GM21360 (cell line): Measurements from ENCODE around the gene TRIM26.
"Not testable (repeated sequence)": the region's sequence is repeated elsewhere in the genome, so short reads cannot be mapped to it uniquely, and the experiment has no call there.

Experiments used
- ATAC-seq: cut with Tn5 transposase; IDR thresholded peaks from one replicate; pipeline ENCODE4 v1.9.1; 2021; ENCODE audit warnings: mild to moderate bottlenecking, moderate library complexity; ENCODE audit not compliant: unreplicated experiment

The TRIM26 gene

DNA sequence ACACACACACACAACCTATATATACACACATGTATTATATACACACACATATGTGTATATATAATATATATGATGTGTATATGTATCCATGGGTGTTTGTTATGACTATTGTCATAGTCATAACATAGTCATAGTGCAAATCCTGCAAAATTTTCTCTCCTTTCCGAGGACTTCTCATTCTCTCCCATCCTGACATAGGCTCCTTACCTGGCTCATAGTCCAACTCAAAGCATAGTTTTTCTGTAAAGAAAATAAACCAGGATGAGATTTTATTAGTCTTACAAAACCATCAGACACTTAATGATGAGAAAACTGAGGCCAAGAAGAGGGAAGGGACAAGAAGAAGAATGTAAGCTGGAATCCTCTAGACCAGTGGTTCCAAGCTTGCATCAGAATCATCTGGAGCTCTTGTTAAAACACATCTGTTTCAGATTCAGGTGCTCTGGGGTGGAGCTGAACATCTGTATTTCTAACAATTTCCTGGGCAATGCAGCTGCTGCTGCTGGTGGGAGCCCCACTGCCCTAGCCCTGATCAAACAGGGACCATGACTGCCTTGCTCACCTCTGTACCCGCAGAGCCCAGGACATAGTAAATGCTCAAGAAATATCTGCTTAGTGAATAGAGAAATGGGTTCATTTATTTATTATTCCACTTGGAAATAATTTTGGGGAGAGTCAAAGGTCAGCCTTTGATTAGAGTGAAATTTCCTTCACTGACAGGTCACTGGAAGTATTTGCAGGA, 57.5 kb downstream of the TRIM26 start:
- no peak for ATAC-seq

DNA sequence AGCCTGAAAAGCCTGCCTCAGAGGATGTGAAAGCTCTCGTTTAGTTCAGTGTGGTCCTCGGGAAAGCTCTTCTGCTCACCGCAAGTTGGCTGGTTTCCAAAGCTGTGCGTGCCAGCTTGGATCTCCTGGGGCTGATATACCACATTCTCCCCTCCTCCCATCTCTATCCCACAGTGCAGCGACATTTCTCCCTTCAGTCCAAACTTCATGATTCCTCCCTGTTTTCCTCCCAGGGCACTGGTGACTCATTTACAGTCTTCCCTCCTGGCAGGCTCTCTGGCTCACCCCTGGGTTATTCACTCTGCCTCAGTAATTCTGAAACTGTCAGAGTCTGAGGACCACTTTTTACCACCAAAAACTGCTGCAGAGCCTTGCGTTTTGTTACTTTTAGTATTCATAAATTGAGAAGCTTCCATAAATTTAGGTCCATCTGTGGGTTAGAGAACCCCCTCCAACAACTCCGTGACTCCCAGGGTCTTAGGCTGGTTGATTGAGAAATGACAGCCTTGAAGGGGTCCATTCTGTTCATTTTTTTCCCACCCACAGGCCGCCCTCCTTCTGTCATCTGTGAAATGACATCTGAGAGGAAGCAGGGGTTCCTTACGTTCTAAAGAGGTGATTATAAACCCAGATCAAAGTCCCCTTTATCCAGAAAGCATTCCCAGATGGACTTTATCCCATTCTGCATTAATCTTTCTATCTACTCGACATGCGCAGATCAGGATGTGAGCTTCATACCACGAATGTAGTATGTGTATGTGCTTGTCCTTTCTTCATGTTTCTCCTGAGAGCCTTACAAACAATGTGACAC, 58.3 kb downstream of the TRIM26 start:
- no peak for ATAC-seq

DNA sequence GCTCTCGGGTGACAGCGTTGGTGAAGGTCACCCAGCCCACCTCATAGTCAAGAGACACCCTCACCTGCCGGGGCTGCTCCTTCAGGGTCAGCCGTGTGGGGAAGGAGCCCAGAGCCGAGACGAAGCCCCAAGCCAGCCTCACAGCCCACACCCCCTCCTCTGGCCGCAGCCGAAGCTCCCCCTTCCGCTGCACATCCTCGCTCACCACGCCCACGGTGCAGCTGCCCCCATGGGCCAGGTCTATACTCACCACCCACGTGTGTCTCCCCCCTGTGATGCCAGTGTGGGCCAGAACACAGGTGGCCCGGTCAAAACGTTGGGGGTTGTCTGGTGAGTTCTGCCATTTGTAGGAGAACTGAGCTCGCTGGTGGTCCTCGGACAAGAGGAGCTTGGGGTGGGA, 59.1 kb downstream of the TRIM26 start:
- ATAC-seq, result no peak

DNA sequence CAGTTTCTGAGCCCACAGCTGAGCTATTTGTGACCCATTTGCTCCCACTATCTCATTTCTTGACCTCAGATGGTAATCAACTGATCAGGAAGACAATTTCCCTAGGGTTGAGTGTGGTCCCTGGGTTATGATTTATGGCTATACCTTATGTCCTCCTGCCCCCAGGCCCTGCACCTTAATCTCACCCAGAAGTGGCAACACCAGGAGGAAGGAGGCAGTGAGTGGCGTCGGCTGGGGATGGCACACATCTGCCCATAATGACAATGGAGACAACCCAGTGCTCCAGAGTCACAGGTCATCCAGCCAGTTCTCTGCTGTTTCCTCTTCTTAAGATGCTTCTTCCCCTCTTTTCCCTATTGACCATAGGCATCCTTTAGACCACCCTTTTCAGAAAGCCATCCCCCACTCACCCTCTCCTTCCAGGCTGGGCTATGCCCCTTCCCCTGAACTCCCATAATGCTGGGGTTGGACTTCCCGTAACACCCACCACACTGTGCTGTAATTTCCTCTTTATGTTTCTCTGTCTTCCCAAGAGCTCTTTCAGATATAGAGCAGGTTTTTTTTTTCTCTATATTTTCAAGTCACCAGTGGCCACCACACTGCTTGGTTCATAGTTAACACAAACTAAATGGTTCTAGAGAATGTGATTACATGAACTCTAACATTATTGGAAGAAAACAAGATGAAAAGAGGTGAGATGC, 60.1 kb downstream of the TRIM26 start:
- ATAC-seq, result no peak

DNA sequence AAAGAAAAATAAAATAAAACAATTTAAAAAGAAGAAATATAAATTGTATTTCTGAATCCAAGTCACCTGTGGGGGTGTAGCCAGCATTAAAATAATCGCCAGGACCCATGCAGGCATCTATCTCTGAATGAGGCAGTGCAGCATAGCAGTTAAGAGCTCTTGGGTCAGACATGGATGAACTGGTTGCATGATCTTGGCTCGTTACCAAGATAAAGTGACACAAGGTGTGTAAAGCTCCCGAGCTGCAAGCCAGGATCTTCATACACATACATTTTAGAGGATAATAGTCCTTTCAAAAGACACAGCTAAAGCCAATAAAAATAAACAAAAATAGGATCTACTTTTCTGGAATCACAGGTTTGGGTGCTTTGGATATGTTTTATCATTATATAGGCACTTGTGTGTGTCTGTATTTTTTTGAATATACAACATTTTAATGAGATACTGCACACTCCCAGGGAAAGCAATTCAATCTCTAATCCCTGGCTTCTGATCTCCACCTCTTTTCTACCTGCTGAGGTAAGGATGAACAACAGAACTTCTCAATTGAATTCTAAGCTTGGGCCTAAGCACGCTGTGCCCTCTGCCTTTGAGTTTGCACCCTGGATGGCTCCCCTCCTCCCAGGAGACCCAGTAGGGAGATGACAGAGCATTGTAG, 61.1 kb downstream of the TRIM26 start:
- no peak for ATAC-seq

DNA sequence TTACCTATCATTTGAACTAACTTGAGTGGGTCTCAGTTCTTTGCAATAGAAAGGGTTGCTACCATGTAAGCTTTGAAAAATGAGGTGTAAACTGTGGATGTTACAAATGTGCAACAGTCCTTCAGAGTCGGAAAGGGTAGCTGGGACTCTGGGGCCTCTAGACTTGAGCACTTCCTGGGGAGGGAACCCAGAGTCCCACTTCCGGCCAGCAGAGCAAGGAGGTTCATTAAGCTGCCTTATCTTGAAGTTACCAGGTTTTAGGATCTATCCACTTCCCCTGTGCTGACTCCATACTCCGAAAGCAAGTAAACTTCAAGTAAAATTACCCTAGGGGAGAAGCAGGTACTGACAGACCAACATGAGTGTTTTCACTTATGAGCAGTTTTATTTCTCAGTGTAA, 61.6 kb downstream of the TRIM26 start:
- no peak for ATAC-seq

DNA sequence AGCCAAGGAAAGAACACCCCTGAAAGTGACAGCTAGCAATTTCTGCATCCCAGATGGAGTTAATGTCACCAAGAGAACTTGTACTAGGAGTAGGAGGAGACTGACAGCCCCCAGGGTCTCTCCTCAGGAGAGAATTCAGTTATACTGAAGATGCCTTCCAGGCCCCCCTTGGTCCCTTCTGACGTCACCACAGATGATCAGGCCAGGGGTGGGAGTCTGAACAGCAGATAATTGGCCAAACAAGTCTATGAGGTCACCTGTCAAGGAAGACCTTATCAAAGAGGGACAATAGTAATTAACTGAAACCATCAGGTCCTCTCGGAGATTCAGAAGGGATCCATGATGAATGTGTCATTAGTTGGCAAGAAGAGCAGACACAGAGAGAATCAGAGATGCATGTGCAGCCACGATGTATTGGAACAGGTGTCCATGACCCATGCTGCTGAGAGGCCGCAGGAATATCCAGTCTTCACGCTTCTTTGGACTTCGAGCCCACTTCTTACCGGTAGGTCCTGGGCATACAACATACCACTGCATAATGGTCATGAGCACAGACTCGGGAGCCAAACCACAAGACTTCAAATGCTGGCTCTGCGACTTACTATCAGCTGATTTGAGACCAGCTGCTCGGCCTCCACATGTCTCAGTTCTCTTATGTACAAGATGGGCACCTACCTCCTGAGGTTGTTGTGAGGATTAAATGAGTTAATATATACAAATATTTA, 62.4 kb downstream of the TRIM26 start:
- ATAC-seq, result no peak

DNA sequence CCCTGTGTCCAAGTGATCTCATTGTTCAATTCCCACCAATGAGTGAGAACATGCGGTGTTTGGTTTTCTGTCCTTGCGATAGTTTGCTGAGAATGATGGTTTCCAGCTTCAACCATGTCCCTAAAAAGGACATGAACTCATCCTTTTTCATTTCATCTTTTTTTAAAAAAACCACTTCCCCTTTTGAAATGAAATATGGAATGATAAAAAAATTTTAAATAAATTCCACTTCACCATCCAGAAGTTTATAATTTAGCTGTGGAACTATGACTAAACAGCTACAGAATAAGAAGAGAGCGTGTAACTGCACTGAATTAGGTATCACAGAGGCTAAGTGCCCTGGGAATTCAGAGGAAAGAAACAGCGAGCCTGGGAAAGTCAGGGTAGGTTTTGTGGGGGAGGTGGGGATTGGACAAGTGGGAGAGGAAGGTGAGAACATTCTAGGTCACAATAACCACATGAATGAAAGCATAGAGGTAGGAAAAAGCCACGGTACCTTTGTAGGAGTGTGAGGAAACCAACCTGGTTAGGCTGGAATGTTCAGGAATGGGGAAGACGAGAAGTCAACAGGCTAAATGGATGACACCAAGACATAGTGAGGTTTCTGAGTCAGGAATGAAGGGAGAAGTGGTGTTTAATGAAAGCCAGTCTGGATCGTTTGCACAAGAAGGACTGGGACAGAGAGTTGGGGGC, 63.2 kb downstream of the TRIM26 start:
- no peak for ATAC-seq

DNA sequence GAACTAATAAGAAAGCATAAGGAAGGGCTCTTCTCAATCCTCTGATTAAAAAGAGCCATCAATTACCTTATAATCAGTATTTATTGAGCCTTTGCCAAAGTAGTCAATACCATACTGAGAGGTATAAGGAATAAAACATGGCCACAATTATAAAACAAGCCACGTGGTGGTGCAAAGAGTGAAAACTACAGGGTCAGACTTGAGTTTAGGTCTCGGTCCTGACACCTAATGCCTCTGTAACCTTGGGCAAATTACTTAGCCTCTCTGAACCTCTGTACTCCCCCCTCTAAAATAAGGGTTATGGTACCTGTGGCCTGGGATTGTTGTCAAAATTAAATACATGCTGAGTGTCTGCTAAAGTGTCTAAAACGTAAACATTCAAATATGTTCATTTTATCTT, 64.0 kb downstream of the TRIM26 start:
- no peak for ATAC-seq

DNA sequence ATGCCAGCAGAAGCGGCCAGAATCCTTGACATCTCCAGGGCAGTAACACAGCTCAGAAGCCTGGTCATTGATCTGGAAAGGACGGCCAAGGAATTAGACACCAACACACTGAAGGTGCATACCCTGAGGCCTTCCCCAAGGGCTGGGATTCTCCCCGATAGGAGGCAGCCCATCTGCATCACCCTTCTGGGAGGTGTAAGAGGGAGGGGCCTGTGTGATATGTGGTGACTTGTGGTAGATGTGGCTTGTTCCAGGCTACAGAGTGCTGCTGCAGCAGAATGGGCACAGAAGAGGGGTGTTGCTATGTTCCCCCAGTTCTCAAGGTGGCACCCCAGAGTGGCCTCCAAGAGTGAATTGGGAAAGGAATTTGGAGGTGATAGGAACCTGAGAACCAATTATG, 66.1 kb downstream of the TRIM26 start:
- no peak for ATAC-seq

DNA sequence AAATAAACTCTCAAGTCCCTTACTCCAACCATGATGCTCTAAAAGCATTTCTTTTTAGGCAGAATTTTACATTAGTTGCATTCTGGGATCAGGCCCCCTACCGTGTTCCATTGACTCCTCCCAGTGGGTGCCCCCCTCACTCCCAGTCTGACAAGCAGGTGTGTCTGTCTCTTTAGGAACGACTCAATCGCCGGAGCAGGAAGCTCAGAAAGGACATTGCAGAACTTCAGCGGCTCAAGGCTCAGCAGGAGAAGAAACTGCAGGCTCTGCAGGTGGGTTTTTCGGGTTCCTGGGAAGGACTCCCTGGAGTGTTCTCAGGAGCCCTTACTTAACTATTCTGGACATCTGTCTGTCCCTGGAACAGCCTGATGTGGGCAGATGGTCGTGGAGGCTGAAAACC, 67.4 kb downstream of the TRIM26 start:
- ATAC-seq, result no peak

DNA sequence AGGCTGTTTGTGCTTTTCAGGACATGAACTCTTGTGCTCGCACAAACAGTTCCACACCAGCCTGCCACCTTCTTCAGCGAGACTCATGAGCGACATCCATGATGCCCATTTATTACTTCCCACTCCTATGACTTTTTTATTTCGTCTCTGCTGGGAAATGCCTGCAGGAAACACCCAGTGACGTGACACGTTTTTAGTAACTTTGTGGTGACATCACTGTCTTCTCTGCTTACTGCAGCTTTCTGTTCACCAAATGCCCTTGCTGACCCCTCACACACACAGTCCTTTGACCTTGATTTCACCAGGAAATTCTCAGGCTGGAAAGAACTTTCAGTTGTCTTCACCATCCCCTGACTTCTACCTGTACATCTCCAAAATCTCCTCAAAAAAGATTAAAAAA, 68.4 kb downstream of the TRIM26 start:
- no peak for ATAC-seq

DNA sequence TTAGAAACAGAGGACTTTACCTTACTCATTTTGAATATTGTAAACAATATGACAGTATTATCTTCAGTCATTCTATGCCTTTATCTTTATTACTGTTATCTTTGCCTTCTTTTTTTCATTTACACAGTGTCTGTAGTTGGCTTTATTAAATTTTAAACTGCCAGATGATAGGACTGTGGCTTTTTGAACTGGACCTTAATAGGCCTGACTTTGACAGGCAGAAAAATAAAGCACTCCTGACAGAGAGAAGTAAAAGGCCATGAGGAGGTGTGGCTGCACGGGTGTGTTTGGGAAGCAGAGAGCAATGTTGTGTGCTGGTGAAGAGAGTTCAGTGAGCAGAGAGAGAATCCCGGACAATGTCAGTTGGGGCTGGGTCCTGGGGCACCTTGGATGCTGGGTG, 69.4 kb downstream of the TRIM26 start:
- ATAC-seq, result no peak

DNA sequence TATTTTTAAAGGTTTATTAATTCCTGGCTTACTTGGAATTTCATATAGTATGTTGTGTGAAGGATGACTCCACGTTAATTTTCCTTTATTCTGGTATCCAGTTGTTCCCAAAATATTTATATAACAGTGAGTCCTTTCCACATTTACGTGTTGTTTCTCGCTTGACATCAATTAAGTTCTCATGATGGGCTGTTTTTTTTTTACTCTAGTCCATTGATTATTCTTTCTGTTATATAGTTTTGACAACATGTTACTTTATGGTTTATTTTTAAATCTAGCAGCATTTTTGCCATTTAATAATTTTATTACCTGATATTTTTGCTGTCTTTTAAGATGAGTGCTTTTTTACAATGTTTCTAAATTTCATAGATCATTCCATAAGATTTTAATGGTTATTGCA, 70.5 kb downstream of the TRIM26 start:
- ATAC-seq, result no peak

DNA sequence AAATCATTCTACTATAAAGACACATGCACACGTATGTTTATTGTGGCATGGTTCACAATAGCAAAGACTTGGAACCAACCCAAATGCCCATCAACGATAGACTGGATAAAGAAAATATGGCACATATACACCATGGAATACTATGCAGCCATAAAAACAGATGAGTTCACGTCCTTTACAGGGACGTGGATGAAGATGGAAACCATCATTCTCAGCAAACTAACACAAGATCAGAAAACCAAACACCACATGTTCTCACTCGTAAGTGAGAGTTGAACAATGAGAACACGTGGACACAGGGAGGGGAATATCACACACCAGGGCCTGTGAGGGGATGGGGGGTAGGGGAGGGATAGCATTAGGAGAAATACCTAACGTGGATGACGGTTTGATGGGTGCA, 73.0 kb downstream of the TRIM26 start:
- ATAC-seq, result not testable (repeated sequence)

DNA sequence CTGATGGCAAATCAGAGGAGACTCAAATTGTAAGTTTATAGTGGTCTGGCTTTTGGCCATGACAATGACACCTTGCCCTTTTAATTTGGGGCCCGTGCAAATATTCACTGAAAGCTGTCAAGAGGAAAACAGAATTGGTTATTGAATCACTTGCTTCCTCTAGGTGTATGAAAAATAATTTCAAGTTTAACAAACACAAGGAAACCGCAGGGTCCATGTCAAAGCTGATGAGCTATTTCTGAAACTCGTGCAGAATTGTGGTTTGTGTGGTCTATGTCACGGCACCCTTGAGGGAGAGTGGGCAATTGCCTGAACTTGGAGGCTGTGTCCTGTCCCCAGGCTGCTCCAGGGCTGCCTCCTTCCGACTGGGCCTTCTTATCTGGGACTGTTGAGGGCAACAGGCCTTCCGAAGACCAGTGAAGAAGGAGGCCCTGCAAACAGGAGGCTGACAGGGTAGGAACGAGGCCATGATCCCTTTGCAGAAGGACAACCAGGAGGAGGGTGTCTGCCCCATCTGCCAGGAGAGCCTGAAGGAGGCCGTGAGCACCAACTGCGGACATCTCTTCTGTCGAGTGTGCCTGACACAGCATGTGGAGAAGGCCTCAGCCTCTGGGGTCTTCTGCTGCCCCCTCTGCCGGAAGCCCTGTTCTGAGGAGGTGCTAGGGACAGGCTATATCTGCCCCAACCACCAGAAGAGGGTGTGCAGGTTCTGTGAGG, 76.5 kb downstream of the TRIM26 start:
- ATAC-seq, result no peak

DNA sequence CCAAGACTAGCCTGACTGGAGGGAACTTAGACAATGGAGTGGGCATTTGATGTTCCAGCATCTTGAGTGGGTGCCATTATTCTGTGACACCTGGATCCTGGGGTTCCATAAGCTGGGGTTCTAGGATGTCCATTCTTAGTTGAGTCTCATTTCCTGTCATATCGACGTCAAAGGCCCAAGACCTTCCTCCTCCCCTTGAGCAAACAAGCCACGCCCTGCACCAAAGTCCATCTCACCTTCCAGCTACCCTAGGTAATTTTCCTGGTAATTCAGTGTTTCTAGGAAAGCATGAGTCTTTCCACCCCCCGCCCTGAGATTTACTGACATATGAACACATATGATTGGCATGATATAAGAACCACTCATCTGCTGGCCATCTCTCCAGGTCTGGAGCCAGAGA, 77.4 kb downstream of the TRIM26 start, which contains the start of gene TRIM40:
Gene TRIM40, plus strand, starts transcription at position 384 of the 400 bp plus-strand sequence. CDS start 897 bp downstream, outside the sequence.
- no peak for ATAC-seq

DNA sequence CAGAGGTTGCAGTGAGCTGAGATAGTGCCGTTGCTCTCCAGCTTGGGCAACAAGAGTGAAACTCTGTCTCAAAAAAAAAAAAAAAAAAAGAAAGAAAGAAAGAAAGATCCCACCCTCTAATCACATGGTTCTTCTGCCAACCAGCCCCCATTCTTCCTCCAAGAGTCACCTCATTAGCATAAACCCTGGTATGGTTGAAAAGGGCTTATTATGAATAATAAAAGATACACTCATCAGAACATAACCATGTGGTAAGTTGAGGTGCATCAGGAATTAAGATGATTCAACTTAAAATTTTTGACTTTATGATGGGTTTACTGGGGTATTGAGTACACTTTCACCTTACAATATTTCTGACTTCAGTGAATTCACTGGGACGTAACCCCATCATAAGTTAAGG, 78.1 kb downstream of the TRIM26 start:
- no peak for ATAC-seq
